Muscle of back (tissue), 11 donors: ENCODE data around the gene KIAA1191. TPM values are rescaled to one million over a fixed set of nuclear protein-coding genes. Genes with fewer than 3 reads are reported as not detected.

Source experiments
- DNase-seq, 3 donors: peaks; one replicate each; pipeline versions ENCODE4 v3.0.0 to v3.0.0-alpha.2; 2013
- polyA plus RNA-seq, 10 donors: library from polyadenylated mRNA; unstranded; fragments of 120-200 nt; gene quantifications; one replicate each; pipeline ENCODE4 v1.2.1, GENCODE V29; 2013; ENCODE audit not compliant: insufficient read length in 10 of 10

The KIAA1191 gene
- polyA plus RNA-seq, 10 donors, result 53.6 to 69.0 (median 58.6) TPM

DNA sequence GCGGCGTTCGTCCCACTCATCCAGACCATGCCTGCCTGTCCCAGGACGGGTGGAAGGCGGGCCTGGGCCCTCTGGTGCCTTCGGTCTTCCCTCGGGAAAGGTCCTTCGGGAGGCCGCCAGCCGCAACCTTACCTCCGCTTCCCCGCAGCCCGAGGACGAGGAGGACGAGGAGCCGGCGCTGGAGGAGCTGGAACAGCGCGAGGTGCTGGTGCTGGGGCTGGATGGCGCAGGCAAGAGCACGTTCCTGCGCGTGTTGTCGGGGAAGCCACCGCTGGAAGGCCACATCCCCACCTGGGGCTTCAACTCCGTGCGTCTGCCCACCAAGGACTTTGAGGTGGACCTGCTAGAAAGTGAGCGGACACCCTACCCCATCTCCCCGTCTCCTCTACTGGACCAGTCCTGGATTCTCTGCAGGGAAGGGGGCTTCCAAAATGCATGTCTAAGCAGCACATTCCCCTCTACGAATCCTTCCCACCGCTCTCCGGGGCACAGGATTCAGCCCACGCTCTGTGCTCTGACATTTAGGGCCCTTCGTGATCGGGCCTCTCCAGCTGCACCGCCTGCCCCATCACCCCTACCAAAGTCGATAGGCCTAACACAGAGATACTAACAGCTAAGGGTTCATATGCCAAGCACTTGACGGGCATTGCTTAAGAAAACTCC, 4.8 kb upstream of the KIAA1191 start:
- no peak for DNase-seq

DNA sequence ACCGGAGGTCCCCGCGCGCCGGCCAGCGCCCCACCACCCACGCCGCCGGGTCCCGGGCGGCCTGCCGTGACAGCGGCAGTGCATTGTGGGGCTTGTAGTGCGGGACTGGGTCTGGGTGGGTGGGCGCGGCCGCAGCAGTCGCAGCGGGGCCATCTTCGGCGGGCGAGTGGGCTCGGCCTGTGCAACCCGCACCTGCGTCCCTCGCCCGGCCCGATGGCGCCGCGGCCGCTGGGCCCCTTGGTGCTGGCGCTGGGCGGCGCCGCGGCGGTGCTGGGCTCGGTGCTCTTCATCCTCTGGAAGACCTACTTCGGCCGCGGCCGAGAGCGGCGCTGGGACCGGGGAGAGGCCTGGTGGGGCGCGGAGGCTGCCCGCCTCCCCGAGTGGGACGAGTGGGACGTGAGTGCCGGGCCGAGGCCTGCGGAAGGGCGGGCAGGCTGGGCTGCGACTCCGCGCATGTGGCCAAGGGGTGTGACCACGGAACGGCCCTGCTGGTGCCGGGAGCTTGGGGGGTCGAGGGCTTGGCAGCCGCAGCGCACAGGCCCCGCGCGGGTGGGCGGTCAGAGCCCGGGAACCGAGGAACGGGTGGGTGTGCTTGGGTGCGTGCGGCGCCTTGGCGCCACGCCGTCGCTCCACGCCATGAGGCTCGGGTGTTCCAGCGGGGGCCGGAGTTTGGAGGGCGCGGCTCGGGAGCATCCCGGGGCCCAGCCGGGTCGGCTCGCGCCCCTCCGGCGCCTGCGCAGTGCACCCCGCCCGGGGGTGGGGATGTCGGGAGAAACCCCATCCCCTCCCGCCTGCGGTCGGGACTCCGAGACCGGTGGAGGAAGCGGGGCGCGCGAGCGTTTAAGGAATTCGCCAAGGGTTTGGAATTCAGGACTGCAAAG, 4.0 kb upstream of the KIAA1191 start, which contains the start of gene ARL10:
ARL10 (plus strand) TSS at position 137 of the 881 bp plus-strand sequence; CDS start at position 214, 77 bp downstream.
- peak; percentile 36 to 83 (median 61) for DNase-seq

DNA sequence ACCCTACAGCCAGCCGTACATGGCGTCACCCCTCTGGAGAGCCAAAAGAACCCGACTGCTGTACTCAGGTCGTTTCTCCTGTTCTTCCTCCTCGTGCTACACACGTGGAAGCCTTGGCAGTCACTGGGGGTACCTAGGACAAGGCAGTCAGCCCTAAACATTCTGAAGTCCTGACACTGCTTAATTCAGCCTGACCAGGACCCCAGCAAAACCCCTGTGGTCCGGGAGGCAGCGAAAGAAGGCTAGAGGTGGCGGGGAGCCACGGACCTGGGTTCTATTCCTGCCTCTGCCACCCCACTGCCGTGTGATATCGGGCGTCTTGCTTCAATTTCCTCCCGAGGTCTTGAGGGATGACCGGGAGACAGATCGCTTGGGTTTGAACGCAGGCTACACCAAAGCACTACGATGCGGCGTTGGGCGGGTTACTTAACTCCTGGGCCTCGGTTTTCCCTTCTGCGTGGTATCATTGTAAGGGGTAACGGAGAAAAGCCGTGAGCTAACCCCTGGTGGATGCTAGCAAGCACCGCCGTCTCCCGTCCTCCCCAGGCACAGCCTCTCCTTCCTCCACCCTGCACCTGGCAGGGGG, 3.3 kb upstream of the KIAA1191 start:
- DNase-seq, result no peak

DNA sequence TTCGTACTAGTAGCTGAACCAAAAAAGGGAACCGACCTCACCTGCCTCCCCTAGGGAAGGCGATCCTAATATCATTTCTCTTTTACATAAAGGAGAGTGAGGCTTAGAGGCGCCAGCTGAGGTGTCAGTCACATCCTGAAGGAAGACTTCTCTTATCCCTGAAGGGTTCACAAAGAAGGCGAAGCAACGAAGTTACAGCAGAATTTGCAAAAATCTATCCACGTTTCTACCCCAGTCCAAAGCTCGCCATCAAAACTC, 598 bp upstream of the KIAA1191 start:
- no peak for DNase-seq

DNA sequence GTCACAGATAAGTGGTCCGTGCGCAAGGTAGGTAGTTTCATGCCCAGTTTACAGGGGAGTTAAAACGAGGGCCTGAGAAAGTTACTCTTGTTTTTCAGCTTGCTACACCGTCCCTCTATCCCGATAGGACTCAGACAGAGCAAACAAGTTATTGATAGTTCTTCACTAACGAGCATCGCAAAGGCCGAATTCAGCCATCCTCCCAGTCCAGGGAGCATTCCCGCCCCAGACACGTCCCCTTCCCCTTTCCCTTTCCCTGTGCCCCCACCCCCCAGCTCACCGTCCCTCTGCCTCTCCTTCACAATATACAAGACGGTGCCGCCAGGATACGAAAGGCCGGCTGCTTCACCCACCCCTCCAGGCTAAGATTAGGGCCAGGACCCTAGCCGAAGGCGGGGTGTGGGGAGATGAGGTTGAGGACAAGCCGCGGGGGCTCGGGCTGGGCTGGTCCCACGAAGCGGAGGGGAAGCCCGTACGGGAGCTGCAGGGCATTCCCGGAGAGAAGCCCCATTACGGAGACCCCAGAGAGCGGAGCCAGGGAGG, 599 bp downstream of the KIAA1191 start:
- peak in 1 of 3 donors; percentile 15 for DNase-seq

DNA sequence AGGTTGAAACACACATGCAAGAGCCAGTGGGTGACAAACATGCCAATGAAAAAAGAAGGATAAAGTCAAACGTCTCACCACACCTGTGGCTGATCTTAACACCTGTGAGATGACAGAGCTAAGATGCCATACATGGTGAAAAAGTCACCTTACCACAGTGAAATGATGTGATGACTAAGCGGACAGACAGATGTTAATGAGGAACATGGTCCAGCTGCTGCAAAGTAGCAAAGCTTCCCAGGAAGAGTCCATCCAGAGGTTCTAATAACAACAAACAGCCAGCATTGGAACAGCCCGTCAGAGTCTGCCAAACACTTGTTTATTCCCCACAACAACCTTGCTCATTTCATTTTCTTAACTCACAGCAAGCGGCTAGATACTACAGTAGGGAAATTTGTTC, 1.9 kb downstream of the KIAA1191 start:
- no peak for DNase-seq

DNA sequence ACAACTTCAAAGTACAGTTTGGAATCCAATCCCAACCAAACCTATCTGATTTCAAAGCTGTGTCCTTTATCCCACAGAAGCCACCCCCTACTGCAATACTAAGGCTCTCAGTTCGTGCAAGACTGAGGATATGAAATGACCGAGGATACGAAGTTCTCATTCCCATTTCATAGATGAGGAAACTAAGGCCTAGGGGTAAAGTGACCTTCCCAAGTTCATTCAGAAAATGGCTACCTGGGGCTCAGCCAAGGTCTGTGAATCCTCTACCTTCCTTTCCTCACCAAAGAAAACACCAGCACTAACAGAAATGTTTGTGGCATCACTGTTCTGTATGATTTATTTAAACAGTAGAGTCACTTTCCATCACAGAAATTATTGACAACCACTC, 5.4 kb downstream of the KIAA1191 start:
- no peak for DNase-seq

DNA sequence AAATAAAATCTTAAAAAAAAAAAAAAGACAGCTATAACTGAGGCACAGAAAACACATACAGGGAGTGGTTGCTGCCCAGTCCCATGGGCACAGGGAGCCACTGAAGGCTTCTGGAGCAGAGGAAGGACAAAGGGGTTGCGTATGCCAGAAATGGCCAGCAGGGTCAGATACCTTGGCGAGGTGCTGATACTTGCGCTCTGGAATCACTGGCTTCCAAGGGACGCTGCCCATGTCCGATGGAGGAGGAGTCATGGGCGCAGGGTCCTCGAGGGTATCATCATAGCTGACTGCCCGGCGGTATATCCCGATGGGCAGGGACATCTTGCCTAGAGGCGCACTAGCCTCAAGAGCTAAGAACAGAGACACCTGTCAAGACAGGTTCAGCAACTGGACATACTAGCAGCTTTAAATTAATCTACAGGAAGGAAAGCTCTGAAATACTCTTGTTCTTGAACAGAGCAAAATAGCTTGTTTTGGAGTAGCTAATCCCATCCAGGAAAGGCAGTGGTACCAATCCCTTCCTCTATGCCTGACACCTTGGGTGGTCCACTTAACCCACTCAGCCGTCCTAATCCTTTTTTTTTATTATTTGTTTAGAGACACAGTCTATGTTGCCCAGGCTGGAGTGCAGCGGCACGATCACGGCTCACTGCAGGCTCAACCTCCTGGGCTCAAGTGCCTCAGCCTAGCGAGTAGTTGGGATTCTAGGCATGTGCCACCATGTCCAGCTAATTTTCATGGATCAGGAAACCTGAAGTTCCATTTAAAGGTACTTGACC, 6.0 kb downstream of the KIAA1191 start:
- no peak for DNase-seq

DNA sequence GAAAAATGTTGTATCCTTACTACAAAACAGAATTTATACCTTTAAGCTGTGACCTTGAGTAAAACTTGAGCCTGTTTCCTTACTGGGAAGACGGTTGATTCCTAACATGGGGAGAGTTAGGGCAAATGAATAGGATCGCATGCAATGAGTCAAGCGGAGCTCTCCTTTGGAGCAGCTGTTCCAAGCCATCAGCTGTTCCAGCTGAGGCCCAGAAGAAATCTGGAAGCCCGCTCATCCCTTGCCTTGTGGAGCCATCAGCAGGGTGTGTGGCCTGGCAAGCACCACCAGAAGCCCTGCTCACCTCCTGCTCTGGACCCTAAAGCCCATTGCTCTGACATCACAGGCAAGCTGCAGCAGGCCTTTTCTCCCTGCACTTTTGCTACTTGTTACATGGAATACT, 8.0 kb downstream of the KIAA1191 start:
- DNase-seq, result peak; percentile 45 to 57 (median 51)

DNA sequence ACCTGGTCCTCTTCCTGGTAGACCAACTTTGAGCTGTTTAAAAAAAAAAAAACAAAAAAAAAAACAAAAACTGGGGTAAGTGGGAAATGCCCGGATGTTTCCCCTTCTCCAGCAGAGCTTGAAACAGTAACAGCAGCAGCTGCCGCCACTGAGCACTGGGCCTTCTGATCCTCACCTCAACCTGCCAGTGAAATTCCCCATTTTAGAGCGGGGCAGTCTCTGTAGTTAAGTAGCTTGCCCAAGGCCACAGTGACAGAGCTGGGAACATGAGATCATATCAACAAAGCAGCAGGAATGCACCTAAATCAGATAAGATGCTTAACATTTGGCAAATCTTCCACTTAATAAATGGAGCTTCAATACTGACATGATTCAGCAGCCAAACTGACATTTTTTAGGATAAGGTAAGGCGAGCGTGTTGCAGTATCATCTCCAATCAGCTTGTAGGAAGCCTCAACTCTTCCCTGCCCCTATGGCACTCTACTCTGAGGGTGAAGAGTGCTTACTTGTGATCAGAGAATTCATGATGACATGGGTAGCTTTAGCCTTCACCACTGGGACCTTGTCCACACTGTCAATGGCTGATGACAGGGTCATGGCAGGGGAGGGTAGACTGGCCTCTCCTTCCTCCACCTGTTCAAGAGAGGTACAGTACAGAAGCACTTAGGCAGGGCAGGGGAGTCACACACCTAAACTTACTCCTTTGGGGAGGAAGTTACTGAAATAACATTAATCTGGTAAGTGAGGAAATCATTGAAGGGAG, 9.3 kb downstream of the KIAA1191 start:
- no peak for DNase-seq

DNA sequence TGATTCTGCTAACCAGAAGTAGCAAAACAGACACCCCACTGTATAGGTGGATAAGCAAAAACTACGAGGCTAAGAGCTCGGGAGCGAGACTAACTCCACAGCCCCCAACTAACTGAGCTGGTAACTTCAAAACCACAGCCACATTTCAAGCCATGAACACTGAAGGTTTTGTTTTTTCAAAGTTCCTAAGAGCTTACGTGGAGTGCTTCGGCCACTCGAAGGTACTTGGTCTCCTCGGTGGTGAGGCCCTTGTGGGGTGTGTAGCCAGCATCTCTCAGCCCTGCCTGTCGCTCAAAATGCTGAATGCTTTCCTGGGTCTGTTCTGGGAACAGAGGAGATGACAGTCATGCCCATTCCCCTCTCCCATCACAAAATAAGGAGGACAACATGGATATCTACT, 11.1 kb downstream of the KIAA1191 start:
- DNase-seq, result no peak

DNA sequence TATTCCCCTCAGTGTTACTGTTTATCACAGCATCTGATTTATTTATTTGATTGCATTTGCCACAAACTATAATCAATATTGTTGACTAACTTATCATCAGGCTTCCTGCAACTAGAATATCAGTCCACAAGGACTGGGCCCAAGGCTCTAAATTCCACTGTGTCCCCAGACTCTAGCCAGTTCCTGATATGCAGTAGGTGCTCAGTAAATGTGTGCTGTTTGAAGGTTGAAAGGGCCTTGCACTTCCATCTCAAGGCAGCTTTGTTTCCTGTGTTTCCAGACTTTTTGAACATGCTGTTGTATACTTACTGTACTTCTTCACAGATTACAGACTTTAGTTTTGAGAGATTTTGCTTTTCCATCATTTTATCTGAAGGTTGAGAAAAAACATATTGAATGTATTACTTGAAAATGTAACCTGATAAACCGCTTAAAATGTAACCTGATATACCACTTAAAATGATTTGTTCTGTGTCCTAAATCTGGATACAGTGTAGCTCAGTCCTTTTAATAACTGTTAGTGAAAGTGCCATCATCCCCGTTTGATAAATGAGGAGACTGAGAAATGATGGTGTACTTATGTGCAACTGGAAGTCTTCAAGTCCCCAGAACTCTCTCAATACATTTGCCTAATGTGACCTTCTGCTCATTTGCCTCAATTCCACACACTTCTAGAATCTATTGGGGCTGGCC, 18.7 kb downstream of the KIAA1191 start:
- DNase-seq, result no peak

DNA sequence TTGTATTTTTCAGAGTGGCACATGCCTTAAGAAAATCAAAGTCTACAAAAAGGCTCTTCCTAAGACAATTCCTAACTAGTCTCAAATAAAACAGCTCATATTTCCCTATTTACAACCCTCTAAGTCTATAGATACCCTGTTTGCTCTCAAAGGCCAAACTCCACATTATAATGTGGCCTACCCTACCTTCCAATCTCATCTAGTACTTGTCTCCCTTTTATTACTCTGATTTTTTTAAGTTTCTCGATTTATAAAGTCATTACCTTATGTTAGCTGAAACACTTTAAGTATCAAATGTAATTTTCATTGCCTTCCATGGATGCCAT, 19.4 kb downstream of the KIAA1191 start:
- DNase-seq, result no peak

DNA sequence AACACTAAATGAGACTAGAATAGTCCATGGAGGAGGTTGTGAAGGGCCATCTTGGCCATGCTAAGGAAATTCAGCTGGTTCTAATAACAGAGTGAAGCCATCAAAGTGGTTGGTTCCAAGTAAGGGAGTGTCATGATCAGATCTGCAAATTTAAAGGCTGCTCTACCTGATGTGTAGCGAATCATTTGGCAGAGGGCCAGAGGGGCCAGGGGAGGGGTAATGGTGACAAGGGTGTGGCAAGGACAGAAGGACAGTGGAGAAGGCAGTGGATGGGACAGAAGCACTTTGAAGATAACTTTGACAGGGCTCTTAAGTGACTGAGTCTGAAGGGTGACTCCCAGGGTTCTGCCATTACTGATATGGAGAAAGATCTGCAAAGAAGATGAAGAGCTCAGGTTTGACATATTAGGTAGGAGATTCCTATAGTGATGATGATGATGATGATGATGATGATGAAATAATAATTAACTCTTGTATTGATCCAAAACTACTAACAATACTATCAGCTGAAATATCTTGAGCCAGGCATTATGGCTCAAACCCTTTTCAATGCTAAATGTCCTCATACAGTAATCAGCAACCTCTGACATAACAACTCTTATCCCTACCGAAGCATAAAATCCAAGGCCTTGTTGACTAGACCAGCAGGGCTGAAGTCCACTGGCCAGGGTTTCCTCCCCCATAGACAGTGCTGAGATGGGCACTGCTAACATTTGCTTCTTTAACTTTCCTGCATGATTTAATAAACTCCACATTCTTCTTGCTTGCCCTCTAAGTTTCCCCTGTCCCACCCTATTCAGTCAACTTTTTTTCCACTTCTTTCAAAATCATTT, 20.0 kb downstream of the KIAA1191 start:
- no peak for DNase-seq

DNA sequence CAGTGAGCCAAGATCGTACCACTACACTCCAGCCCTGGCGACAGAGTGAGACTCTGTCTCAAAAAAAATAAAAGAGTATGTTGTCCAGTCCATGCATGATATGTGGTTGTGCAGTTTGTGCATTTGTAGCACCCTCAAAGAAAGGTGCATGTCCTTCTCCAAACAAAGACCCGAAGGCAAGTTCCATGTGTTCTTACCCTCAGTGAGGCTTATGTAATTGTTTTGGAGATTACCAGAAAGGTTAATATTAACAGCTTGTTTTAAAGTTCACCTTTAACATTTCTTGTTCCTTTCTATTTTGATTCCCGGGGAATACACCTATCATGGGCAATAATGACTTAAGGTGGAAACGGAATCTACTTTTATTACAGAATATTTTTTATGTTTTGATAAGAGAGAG, 22.3 kb downstream of the KIAA1191 start:
- no peak for DNase-seq

DNA sequence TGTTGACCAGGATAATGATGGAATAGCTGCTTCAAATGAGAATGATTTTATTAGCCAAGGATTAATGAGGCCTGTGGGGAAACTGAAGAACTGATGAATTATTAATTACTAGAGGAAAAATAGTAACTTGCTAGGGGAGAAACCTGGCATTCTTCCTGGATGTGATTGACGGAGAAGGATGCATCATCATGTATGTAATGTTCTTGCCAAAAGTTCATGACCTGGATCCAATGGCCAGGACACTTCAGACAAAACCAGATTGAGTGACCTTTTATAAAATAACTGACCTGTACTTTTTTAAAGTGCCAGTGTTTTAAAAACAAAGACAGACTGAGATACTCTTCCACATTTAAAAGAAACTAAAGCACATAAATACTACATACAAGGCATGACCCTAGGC, 23.7 kb downstream of the KIAA1191 start:
- no peak for DNase-seq

DNA sequence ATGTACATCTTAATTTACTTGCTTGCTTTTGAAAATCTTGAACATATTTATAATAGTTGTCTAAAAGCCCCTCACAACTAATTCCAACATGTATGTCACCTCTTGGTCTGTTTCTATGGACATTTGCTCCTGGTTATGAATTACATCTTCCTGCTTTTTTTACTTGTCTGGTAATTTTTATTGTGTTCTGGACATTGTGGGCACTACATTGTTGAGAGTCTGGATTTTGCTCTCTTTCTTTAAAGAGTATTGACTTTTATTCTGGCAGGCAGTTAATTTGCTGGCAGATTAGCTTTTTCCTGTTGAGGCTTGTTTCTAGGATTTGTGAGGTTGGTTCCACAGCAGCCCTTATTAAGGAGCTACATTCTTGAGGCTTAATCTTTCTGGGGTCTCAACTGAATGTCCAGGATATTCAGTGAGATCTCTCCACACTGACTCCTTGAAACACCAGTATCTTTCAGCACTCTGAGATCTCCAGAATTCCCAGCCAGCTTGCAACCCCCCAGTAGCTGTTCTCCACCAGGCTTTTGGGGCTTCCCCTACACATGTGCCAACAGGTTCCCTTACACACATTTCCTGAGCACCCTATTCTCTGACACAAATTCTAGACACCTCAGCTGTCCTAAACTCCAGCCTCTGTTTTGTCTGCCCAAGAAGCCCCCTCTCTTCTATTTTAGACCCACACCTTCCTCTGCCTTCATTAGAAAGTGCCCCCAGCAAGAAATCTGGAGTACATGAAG, 27.4 kb downstream of the KIAA1191 start:
- no peak for DNase-seq

DNA sequence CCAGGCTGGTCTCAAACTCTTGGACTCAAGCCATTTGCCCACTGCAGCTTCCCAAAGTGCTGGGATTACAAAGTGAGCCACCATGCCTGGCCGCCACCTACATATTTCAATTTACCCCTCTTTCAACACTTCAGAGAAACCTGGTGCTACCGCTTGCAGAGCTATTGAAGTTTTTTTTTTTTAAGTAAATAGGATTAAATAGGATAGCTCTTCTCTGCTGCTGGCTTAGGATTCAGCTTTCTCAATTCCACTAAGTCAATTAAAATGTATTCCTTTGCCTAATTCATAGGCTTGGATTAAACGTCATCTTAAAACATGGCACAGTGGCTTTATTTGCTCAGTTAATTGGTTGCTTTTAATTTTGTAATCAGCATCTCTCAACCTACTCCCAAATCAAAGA, 41.0 kb downstream of the KIAA1191 start:
- no peak for DNase-seq
